ENCODE data around the gene KLHL6. TPM values are rescaled to one million over a fixed set of nuclear protein-coding genes. Genes with fewer than 3 reads are reported as not detected.

The KLHL6 gene
- polyA plus RNA-seq, 1 of the 3 experiments (the other 2 are of a cell fraction): not detected

- CTCF ChIA-PET: interaction anchor here (0.6 to 2.2 kb wide), 4 partner anchors 7 to 410 kb away, joined by 3 to 7 read pairs (median 4); partner anchors contain the start of gene PARL
- Histone ChIP-seq H3K36me3 (replicated peaks in 1 of 2; ENCODE audit: control insufficient read depth in 1 of 2, insufficient read depth in 2 of 2, low read length in 1 of 2) (no peaks in the 10 kb centered on the region), H3K4me3 (ENCODE audit: low read depth in 2 of 2, low read length in 1 of 2) (no peak overlapping the region), H3K4me1 (ENCODE audit: control insufficient read depth in 1 of 2, insufficient read depth in 2 of 2, low read depth in 1 of 2, low read length in 1 of 2) (peaks cover 0 to 8% of the 10 kb centered on the region in 2 experiments; a peak in 1 of 4 replicates), H3K27ac (ENCODE audit: low read depth in 2 of 2, low read length in 1 of 2) (no peak overlapping the region), H3K9ac (no peak overlapping the region), H3K9me3 (no peaks in the 10 kb centered on the region), H3K9me2 (no peaks in the 10 kb centered on the region), H4K20me1 (ENCODE audit: insufficient read depth) (no peaks in the 10 kb centered on the region), H3K4me2 (no peak overlapping the region), H2AFZ (ENCODE audit: low read depth) (no peak overlapping the region), H3K79me2 (ENCODE audit: insufficient read depth) (no peaks in the 10 kb centered on the region), H3F3A (replicated peaks; ENCODE audit: insufficient read depth) (no peaks in the 10 kb centered on the region), H3K27me3 (ENCODE audit: insufficient read depth) (no peaks in the 10 kb centered on the region; the same call in 1 of the 2 replicates)
- TF ChIP-seq ELF1 (IDR thresholded peaks at IDR 0.05) (no peak), MEF2A (IDR thresholded peaks at IDR 0.05; ENCODE audit: borderline replicate concordance, low read depth) (no peak), ZBTB33 (IDR thresholded peaks at IDR 0.05; ENCODE audit: borderline replicate concordance, low read depth) (no peak), NRF1 (IDR thresholded peaks at IDR 0.05; ENCODE audit: low read depth, low read length) (no peak), GABPA (IDR thresholded peaks at IDR 0.05; ENCODE audit: low read depth) (no peak), MXI1 (IDR thresholded peaks at IDR 0.05; ENCODE audit: low read depth, low read length) (no peak), PBX3 (IDR thresholded peaks at IDR 0.05) (no peak), EZH2phosphoT487 (IDR thresholded peaks at IDR 0.05; ENCODE audit: borderline replicate concordance, low read depth) (no peak), TAF1 (IDR thresholded peaks at IDR 0.05; ENCODE audit: borderline replicate concordance, low read depth, low read length) (no peak)
- POLR2A ChIA-PET: no interaction called here
- no peak for DNase-seq
- 57% methylated on average over 3 of the region's 3 CpGs for WGBS (ENCODE audit: low lambda C conversion rate)
These were observed 80.3 kb downstream of the KLHL6 start for GRCh38 chr3:183475016-183475763.

GRCh38 chr3:183473969-183474368 lies 81.5 kb downstream of the KLHL6 start:
- CTCF ChIA-PET: interaction anchor here (0.9 to 1.6 kb wide), 4 partner anchors 12 to 411 kb away, joined by 3 to 6 read pairs (median 4); partner anchors contain the start of gene PARL
- Histone ChIP-seq H3K9me2 (no peaks in the 10 kb centered on the region), H3K9ac (no peak overlapping the region), H3K27me3 (ENCODE audit: insufficient read depth) (no peaks in the 10 kb centered on the region; the same call in 1 of the 2 replicates), H3K4me3 (ENCODE audit: low read depth in 2 of 2, low read length in 1 of 2) (no peak overlapping the region), H3K36me3 (replicated peaks in 1 of 2; ENCODE audit: control insufficient read depth in 1 of 2, insufficient read depth in 2 of 2, low read length in 1 of 2) (no peaks in the 10 kb centered on the region), H4K20me1 (ENCODE audit: insufficient read depth) (no peaks in the 10 kb centered on the region), H3F3A (replicated peaks; ENCODE audit: insufficient read depth) (no peaks in the 10 kb centered on the region), H3K9me3 (no peaks in the 10 kb centered on the region), H3K4me2 (no peak overlapping the region), H3K27ac (ENCODE audit: low read depth in 2 of 2, low read length in 1 of 2) (no peak overlapping the region), H3K4me1 (ENCODE audit: control insufficient read depth in 1 of 2, insufficient read depth in 2 of 2, low read depth in 1 of 2, low read length in 1 of 2) (peaks cover 0 to 8% of the 10 kb centered on the region in 2 experiments; a peak in 1 of 4 replicates), H3K79me2 (ENCODE audit: insufficient read depth) (no peaks in the 10 kb centered on the region), H2AFZ (ENCODE audit: low read depth) (no peak overlapping the region)
- TF ChIP-seq RFX5 (IDR thresholded peaks at IDR 0.05; ENCODE audit: low read length) (no peak), JUND (IDR thresholded peaks at IDR 0.05) (no peak), USF1 (IDR thresholded peaks at IDR 0.05; ENCODE audit: borderline replicate concordance, low read depth) (no peak), IRF3 (IDR thresholded peaks at IDR 0.05; ENCODE audit: low read depth, low read length) (no peak), RCOR1 (IDR thresholded peaks at IDR 0.05; ENCODE audit: low read length) (no peak), RAD21 (IDR thresholded peaks at IDR 0.05; ENCODE audit: low read length) (no peak), RXRA (IDR thresholded peaks at IDR 0.05; ENCODE audit: borderline replicate concordance, low read depth) (no peak), FOXJ3 (CRISPR knock-in tag; IDR thresholded peaks at IDR 0.05) (no peak), MEF2A (IDR thresholded peaks at IDR 0.05; ENCODE audit: borderline replicate concordance, low read depth) (no peak), YY1 (IDR thresholded peaks at IDR 0.05; ENCODE audit: low read depth) (no peak), TCF12 (IDR thresholded peaks at IDR 0.05) (no peak), GATA2 (CRISPR knock-in tag; IDR thresholded peaks at IDR 0.05) (no peak)
- 92% methylated on average over 2 of the region's 2 CpGs for WGBS (ENCODE audit: low lambda C conversion rate)
- POLR2A ChIA-PET: no interaction called here
- no peak for DNase-seq

Data from SK-N-SH (cell line).